BLaER1 (cell line): ENCODE data around the gene PPIL1.

Experiments
- H3K27ac ChIP-seq: shearing (Covaris generic); formaldehyde crosslinking; 2 replicates; pipeline ENCODE4 v1.8.1; 2022
- H3K27me3 ChIP-seq: shearing (Covaris generic); formaldehyde crosslinking; 2 replicates; pipeline ENCODE4 v1.8.1; 2022
- H3K36me3 ChIP-seq: shearing (Covaris generic); formaldehyde crosslinking; 2 replicates; pipeline ENCODE4 v1.8.1; 2022
- H3K4me1 ChIP-seq: shearing (Covaris generic); formaldehyde crosslinking; 2 replicates; pipeline ENCODE4 v1.8.1; 2022
- H3K4me2 ChIP-seq: shearing (Covaris generic); formaldehyde crosslinking; 2 replicates; pipeline ENCODE4 v1.8.1; 2022
- H3K4me3 ChIP-seq: shearing (Covaris generic); formaldehyde crosslinking; 2 replicates; pipeline ENCODE4 v1.8.1; 2022
- H3K9ac ChIP-seq: shearing (Covaris generic); formaldehyde crosslinking; 2 replicates; pipeline ENCODE4 v1.8.1; 2022
- H3K9me3 ChIP-seq: shearing (Covaris generic); formaldehyde crosslinking; 2 replicates; pipeline ENCODE4 v1.8.1; 2022
- H4K20me1 ChIP-seq: shearing (Covaris generic); formaldehyde crosslinking; 2 replicates; pipeline ENCODE4 v1.8.1; 2022
- Cebpa-rat ChIP-seq: shearing (Covaris generic); IDR thresholded peaks from 2 replicates; pipeline ENCODE4 v1.8.1; 2022

Gene PPIL1

GRCh38 chr6:36837686-36838085 lies 36.9 kb downstream of the PPIL1 start:
- no peaks in the 10 kb centered on the region for H3K9me3 ChIP-seq
- peaks cover 44% of the 10 kb centered on the region for H3K4me1 ChIP-seq
- no peak overlapping the region for H3K4me3 ChIP-seq
- TF ChIP-seq Cebpa-rat, result no peak
- H3K9ac ChIP-seq, result no peak overlapping the region
- H3K4me2 ChIP-seq, result no peak overlapping the region
- peaks cover 42% of the 10 kb centered on the region for H4K20me1 ChIP-seq
- H3K36me3 ChIP-seq, result no peaks in the 10 kb centered on the region
- no peak overlapping the region for H3K27ac ChIP-seq
- peaks cover 63% of the 10 kb centered on the region for H3K27me3 ChIP-seq

- no peak overlapping the region for H3K9ac ChIP-seq
- H3K9me3 ChIP-seq, result peaks cover 5% of the 10 kb centered on the region; the same call in 1 of the 2 replicates
- no peak overlapping the region for H3K4me2 ChIP-seq
- no peaks in the 10 kb centered on the region for H3K36me3 ChIP-seq
- no peak overlapping the region for H3K27ac ChIP-seq
- H3K4me3 ChIP-seq, result no peak overlapping the region
- TF ChIP-seq Cebpa-rat, result no peak
- H3K4me1 ChIP-seq, result peaks cover 48% of the 10 kb centered on the region
- H4K20me1 ChIP-seq, result peaks cover 42% of the 10 kb centered on the region
- H3K27me3 ChIP-seq, result peaks cover 60% of the 10 kb centered on the region
Observed at GRCh38 chr6:36837022-36837339, 37.6 kb downstream of the PPIL1 start.

- Histone ChIP-seq H3K9ac (no peak overlapping the region), H3K36me3 (no peaks in the 10 kb centered on the region), H3K4me2 (no peak overlapping the region), H3K4me1 (peaks cover 48% of the 10 kb centered on the region), H3K9me3 (peaks cover 5% of the 10 kb centered on the region; the same call in 1 of the 2 replicates), H4K20me1 (peaks cover 38% of the 10 kb centered on the region), H3K27ac (no peak overlapping the region), H3K27me3 (peaks cover 53% of the 10 kb centered on the region), H3K4me3 (no peak overlapping the region)
- no peak for TF ChIP-seq Cebpa-rat
Observed at GRCh38 chr6:36836111-36837021, 38.2 kb downstream of the PPIL1 start.

- TF ChIP-seq Cebpa-rat, result no peak
- Histone ChIP-seq H3K36me3 (no peaks in the 10 kb centered on the region), H3K9me3 (peaks cover 5% of the 10 kb centered on the region; the same call in 1 of the 2 replicates), H3K27me3 (peaks cover 37% of the 10 kb centered on the region), H3K9ac (no peak overlapping the region), H3K27ac (no peak overlapping the region), H3K4me1 (peaks cover 39% of the 10 kb centered on the region), H4K20me1 (peaks cover 22% of the 10 kb centered on the region), H3K4me2 (peak overlapping the region; percentile 57), H3K4me3 (no peak overlapping the region)
Observed at GRCh38 chr6:36834576-36835341, 39.8 kb downstream of the PPIL1 start.

GRCh38 chr6:36833182-36833789 lies 41.3 kb downstream of the PPIL1 start:
- Histone ChIP-seq H3K4me1 (peaks cover 39% of the 10 kb centered on the region), H3K27me3 (peaks cover 23% of the 10 kb centered on the region), H3K27ac (no peak overlapping the region), H3K9me3 (peaks cover 5% of the 10 kb centered on the region; the same call in 1 of the 2 replicates), H3K4me3 (no peak overlapping the region), H3K4me2 (peak overlapping the region; percentile 57), H3K36me3 (no peaks in the 10 kb centered on the region), H3K9ac (no peak overlapping the region), H4K20me1 (peaks cover 11% of the 10 kb centered on the region; the same call in 1 of the 2 replicates)
- TF ChIP-seq Cebpa-rat, result no peak

- Histone ChIP-seq H3K4me1 (peaks cover 48% of the 10 kb centered on the region), H3K9me3 (peaks cover 5% of the 10 kb centered on the region; the same call in 1 of the 2 replicates), H3K27ac (no peak overlapping the region), H3K27me3 (peaks cover 13% of the 10 kb centered on the region), H4K20me1 (peaks cover 1% of the 10 kb centered on the region; the same call in 1 of the 2 replicates), H3K4me3 (no peak overlapping the region), H3K4me2 (peak overlapping the region; percentile 51; the same call in 1 of the 2 replicates), H3K9ac (no peak overlapping the region), H3K36me3 (no peaks in the 10 kb centered on the region)
- no peak for TF ChIP-seq Cebpa-rat
Observed at GRCh38 chr6:36832313-36832712, 42.3 kb downstream of the PPIL1 start.

GRCh38 chr6:36830577-36830976 lies 44.0 kb downstream of the PPIL1 start:
- Histone ChIP-seq H3K9ac (no peak overlapping the region), H3K4me3 (no peak overlapping the region), H4K20me1 (no peaks in the 10 kb centered on the region), H3K27me3 (no peaks in the 10 kb centered on the region), H3K27ac (no peak overlapping the region), H3K4me1 (peaks cover 62% of the 10 kb centered on the region), H3K9me3 (peaks cover 5% of the 10 kb centered on the region; the same call in 1 of the 2 replicates), H3K4me2 (no peak overlapping the region), H3K36me3 (no peaks in the 10 kb centered on the region)
- TF ChIP-seq Cebpa-rat, result no peak

GRCh38 chr6:36829919-36830544 lies 44.6 kb downstream of the PPIL1 start:
- TF ChIP-seq Cebpa-rat, result no peak
- no peaks in the 10 kb centered on the region for H3K36me3 ChIP-seq
- H3K4me2 ChIP-seq, result no peak overlapping the region
- no peak overlapping the region for H3K4me3 ChIP-seq
- peaks cover 64% of the 10 kb centered on the region for H3K4me1 ChIP-seq
- no peaks in the 10 kb centered on the region for H4K20me1 ChIP-seq
- peaks cover 5% of the 10 kb centered on the region; the same call in 1 of the 2 replicates for H3K9me3 ChIP-seq
- H3K27ac ChIP-seq, result no peak overlapping the region
- H3K27me3 ChIP-seq, result no peaks in the 10 kb centered on the region
- H3K9ac ChIP-seq, result no peak overlapping the region
